Activated T-cell treated with anti-CD3 and anti-CD28 coated beads, Interleukin-2, amount 50 U/mL, for 72 hours (primary cell): Measurements from ENCODE around the gene AMY1C. TPM values are rescaled to one million over a fixed set of nuclear protein-coding genes. Genes with fewer than 3 reads are reported as not detected.

Source experiments
- ATAC-seq, 2 donors: fragments of 150-1000 bp; cut with Tn5 transposase; replicated peaks in 1 of 2; 2 replicates each; pipeline ENCODE4 v1.10.0; 2021; ENCODE audit warnings: moderate library complexity in 2 of 2, mild to moderate bottlenecking in 1 of 2
- DNase-seq, 2 donors: peaks; one replicate each; pipeline ENCODE4 v3.0.0; 2021 to 2022; ENCODE audit warnings: mixed read lengths in 1 of 2
- H3K27ac Mint-ChIP-seq: one replicate; pipeline ENCODE4 v1.8.0; 2022; ENCODE audit warnings: mild to moderate bottlenecking, moderate library complexity, mixed read lengths
- H3K27me3 Mint-ChIP-seq: one replicate; pipeline ENCODE4 v1.8.0; 2022; ENCODE audit warnings: low read depth, mixed read lengths
- H3K36me3 Mint-ChIP-seq, 2 donors: one replicate each; pipeline ENCODE4 v1.8.0; 2022; ENCODE audit warnings: mixed read lengths in 2 of 2, mild to moderate bottlenecking in 1 of 2; ENCODE audit not compliant: insufficient read depth in 2 of 2
- H3K4me1 Mint-ChIP-seq: one replicate; pipeline ENCODE4 v1.8.0; 2022; ENCODE audit warnings: low read depth, mixed read lengths
- H3K4me3 Mint-ChIP-seq, 2 donors: one replicate each; pipeline ENCODE4 v1.8.0; 2022; ENCODE audit warnings: mild to moderate bottlenecking in 2 of 2, mixed read lengths in 2 of 2, moderate library complexity in 2 of 2
- H3K9me3 Mint-ChIP-seq, 2 donors: one replicate each; pipeline ENCODE4 v1.8.0; 2022; ENCODE audit warnings: mixed read lengths in 2 of 2
- total RNA-seq, 2 donors: library from RNA; stranded (reverse); gene quantifications; one replicate each; pipeline ENCODE4 v1.2.3, GENCODE V29; 2022

The AMY1C gene
- total RNA-seq, 2 donors from 2014 or later = not detected

DNA sequence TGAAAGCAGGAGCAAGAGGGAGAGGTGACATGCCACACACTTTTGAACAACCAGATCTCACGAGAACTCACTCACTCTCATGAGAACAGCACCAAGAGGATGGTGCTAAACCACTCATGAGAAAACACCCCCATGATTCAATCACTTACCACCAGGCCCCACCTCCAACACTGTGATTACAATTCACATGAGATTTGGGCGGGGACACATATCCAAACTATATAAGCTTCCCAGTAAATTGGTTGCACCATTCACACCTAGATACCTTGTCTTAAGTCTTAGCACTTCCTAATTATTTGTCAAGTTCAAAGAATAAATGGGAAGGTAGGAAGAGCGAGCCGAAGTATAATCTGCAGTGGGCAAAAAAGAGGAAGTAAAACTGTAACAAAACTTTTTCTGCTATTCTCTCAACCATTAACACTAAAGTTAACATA is 34.3 kb downstream of the AMY1C start:
- H3K27me3 Mint-ChIP-seq = no peaks in the 10 kb centered on the region
- H3K9me3 Mint-ChIP-seq = peaks cover 1 to 2% of the 10 kb centered on the region in 2 donors
- H3K36me3 Mint-ChIP-seq = no peaks in the 10 kb centered on the region
- no peaks in the 10 kb centered on the region for H3K4me1 Mint-ChIP-seq
- no peak for ATAC-seq
- no peak overlapping the region for H3K27ac Mint-ChIP-seq
- no peak overlapping the region for H3K4me3 Mint-ChIP-seq
- DNase-seq = no peak

GRCh38 chr1:103788377-103788776 is 38.7 kb downstream of the AMY1C start:
- no peaks in the 10 kb centered on the region for H3K4me1 Mint-ChIP-seq
- no peak for DNase-seq
- H3K36me3 Mint-ChIP-seq = peaks cover 0 to 2% of the 10 kb centered on the region in 2 donors
- ATAC-seq = no peak
- H3K27ac Mint-ChIP-seq = no peak overlapping the region
- H3K4me3 Mint-ChIP-seq = no peak overlapping the region
- H3K9me3 Mint-ChIP-seq = peaks cover 0 to 3% of the 10 kb centered on the region in 2 donors
- H3K27me3 Mint-ChIP-seq = no peaks in the 10 kb centered on the region

DNA sequence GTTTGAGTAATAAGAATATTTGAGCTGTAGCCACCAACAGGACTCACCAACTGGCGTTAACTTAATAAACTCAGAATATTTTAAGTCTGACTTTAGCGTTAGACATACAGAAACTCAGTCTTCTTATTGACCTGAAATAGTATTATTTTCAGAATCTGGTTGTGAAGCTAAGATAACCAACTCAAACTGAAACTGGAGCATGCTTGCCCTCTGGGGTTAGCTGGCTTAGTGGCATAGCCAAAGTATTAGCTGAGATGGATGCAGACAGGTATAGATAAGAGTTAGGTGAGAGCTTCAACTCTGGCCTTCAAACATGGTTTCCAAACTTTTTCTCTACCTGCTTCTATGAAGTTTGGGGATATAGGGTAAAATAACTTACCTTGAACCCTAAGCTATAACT is 40.5 kb downstream of the AMY1C start:
- H3K9me3 Mint-ChIP-seq = peaks cover 2 to 5% of the 10 kb centered on the region in 2 donors
- peaks cover 0 to 2% of the 10 kb centered on the region in 2 donors for H3K36me3 Mint-ChIP-seq
- H3K4me3 Mint-ChIP-seq = no peak overlapping the region
- H3K27me3 Mint-ChIP-seq = no peaks in the 10 kb centered on the region
- no peaks in the 10 kb centered on the region for H3K4me1 Mint-ChIP-seq
- no peak for DNase-seq
- ATAC-seq = no peak
- H3K27ac Mint-ChIP-seq = no peak overlapping the region

Other genes starting within 250 kb of the AMY1C start
- gene RNPC3, start 224.2 kb upstream of the AMY1C start, total RNA-seq = 10 to 100 TPM; 27.0 to 27.1 TPM
- gene AMY2B, start 178.3 kb upstream of the AMY1C start, total RNA-seq = 10 to 100 TPM; 12.9 to 14.2 TPM
- gene AMY2A, start 132.5 kb upstream of the AMY1C start, total RNA-seq = not detected
- gene AMY1A, start 94.1 kb upstream of the AMY1C start, total RNA-seq = not detected
- not detected for gene AMY1B, start 53.7 kb upstream of the AMY1C start, total RNA-seq